Hematopoietic multipotent progenitor cell treated with erythropoietin and hydrocortisone succinate and interleukin-3 and kit ligand, for 6 days (in vitro differentiated cells): ENCODE measurements around the gene ZBTB45.

ENCODE experiments used
- DNase-seq: peaks from one replicate; pipeline ENCODE4 v3.0.0-alpha.2; 2015

ZBTB45 gene

GRCh38 chr19:58519355-58520256, at the start of gene ZBTB45:
Gene ZBTB45, minus strand, starts transcription at chr19:58519810. Its CDS starts 2,137 bp downstream, at chr19:58517673.
- DNase-seq = peak; percentile 97

GRCh38 chr19:58568453-58569130, 49.0 kb upstream of the ZBTB45 start:
- DNase-seq = peak; percentile 71

DNA sequence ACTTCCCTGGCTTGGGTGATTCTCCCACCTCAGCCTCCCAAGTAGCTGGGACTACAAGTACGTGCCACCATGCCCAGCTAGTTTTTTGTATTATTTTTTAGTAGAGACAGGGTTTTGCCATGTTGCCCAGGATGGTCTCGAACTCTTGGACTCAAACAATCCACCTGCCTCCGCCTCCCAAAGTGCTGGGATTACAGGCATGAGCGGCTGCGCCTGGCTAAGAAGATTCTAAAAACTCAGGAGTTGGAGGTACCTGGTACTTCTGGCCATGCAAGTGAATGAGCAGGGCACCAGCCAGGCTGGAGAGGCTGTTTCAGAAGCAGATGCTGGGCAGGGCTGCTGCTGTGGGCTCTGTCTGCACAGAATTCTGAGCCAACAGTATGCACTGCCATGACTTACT, 47.4 kb upstream of the ZBTB45 start:
- no peak for DNase-seq

DNA sequence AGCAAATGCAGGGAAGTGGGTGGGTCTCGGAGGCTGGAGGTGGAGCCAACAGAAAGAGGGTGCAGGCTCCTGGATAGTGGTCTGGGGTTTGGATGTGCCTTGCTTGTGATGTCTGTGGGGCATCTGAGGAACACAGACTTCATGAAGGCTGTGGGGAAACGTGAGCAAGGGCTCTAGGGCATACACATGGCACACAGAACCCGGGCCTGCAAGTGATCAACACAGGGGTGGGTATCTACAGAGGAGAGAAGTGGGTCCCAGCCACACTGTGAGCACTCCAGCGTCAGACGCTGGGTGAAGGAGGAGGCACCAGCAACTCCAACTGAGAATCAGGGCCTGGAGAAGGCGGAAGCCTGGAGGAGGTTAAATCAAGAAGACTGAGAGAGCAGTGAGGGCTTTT, 44.2 kb upstream of the ZBTB45 start:
- no peak for DNase-seq

GRCh38 chr19:58563034-58563573, 43.5 kb upstream of the ZBTB45 start:
- DNase-seq = peak; percentile 57

DNA sequence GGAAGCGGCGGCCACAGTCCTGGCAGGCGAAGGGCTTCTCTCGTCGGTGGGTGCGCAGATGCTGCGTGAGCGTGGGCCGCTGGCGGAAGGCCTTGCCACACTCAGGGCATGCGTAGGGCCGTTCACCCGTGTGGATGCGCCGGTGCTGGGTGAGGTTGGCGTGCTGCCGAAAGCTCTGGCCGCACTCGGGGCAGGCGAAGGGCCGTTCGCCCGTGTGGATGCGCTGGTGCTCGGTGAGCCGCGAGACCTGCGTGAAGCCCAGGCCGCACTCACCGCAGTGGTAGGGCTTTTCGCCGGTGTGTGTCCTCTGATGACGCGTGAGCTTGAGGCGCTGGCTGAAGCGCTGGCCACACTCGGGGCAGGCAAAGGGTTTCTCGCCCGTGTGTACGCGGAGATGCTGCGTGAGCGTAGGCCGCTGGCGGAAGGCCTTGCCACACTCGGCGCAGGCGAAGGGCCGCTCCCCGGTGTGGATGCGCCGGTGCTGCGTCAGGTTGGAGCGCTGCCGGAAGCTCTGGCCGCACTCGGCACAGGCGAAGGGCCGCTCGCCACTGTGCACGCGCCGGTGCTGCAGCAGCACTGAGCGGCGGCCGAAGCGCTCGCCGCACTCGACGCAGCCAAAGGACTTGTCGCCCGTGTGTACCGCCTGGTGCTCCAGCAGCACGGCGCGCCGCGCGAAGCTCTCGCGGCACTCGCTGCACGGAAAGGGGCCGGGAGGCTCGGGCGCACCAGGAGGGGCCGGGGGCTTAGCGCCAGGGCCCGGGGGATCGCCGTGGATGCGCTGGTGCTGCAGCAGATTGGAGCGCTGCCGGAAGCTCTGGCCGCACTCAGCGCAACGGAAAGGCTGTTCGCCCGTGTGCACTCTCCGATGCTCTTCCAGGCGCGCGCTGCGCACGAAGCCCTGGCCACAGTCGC, 42.8 kb upstream of the ZBTB45 start:
- DNase-seq = peak; percentile 64

DNA sequence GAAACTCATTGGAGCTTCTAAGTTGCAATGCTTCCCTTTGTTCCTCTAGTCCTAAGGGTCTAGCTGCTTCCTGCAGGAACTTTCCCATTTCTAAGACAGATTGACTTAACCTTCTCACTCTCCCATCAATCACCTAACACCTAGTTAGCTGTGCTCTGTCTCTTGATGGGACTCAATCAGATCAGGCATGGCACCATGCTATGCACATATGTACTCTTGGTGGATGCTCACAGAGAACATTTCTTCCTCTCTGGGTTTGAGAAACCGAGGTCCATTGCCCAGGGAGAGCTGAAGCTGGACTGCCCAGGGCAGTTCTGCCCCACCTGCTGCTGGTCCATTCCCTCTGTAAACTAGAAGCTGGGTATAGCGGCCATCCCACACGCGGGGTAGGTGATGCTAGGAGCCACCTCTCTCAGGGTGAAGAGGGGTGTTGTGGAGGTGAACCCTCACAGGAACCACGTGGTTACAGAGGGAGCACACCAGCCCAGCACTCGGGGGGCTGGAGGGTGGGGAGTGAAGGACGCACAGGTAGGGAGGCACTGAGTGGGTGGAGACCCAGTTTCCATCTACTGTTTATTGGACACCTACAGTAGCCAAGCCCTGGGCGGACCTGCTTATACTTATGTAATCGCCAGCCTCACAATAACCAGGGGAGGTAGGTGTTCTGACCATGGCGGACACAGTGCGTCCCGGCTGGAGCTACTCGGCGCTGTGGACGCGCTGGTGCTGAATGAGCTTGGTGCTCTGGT, 41.9 kb upstream of the ZBTB45 start:
- DNase-seq = no peak

GRCh38 chr19:58560921-58561320, 41.3 kb upstream of the ZBTB45 start:
- no peak for DNase-seq

- DNase-seq = no peak
Observed at GRCh38 chr19:58560007-58560887, 40.6 kb upstream of the ZBTB45 start.

DNA sequence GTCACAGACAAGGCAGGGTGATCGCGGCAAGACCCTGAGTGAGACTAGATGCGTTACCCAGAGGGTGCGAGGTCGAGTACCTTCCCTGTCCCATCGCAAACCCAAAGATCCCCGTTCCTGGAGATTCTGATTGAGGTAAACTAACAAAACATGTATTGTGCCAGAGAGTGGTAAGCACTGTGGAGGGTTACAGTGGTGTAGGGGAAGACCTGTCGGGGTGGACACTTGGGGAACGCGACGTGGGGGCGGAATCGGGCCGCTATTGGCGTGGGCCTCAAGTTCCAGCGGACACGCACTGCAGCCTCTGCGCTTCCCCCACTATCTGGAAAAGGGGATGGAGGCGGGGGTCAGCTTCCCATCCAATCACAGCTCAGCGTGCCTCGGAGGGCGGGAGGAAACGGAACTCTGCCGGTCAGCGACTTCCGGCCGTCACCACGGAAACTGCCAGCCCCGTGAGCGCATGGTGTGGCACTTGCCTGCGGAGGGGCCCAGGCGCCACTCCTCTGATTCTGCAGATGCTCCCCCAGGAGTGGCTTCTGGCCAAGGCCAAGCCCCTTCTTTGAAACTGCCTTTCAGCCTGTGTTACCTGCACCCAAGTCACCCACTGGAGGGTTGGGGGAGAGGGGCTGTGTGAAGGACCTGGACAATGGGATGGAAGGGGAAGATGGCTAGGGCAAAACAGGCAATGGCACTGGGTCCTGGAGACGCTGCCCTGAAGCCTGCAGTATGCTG, 39.8 kb upstream of the ZBTB45 start:
- peak; percentile 95 for DNase-seq

DNA sequence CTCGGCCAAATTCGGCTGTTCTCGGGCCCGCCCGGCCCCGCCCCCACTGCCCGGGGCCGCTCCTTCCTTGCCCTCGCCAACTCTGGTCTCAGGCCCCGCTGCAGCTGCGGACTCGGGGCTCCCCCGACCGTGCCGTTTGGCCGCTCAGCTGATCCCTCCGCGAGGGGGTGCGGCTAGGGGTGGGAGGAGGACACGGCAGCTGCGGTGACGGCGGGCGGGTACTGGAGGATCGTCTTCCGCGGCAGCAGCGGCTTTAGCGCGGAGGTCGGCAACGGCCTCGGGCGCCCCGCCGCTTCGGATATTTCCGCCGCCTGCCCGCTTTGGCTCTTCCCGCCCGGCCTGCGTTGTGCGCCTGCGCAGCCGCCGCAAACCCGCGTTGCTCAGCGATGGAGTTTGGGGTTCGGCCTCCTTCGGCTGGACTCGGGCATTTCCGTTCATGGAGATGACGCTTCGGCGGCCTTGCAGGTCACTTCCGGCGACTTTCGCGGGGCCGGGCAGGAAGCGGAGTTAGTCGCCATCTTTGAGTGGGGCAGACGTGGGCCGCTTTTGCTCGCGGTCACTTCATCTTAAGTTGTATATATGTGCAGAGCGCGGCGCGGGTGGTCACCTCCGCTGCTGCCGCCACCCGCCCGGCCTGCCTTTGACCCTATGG, 39.1 kb upstream of the ZBTB45 start:
- peak; percentile 99 for DNase-seq

- DNase-seq = peak; percentile 66
Observed at GRCh38 chr19:58558066-58558622, 38.5 kb upstream of the ZBTB45 start, which contains the start of gene UBE2M. Gene UBE2M, minus strand, starts transcription at chr19:58558611. Its CDS starts 230 bp downstream, at chr19:58558381.

- DNase-seq = no peak
Observed at GRCh38 chr19:58557221-58558065, 37.8 kb upstream of the ZBTB45 start.

DNA sequence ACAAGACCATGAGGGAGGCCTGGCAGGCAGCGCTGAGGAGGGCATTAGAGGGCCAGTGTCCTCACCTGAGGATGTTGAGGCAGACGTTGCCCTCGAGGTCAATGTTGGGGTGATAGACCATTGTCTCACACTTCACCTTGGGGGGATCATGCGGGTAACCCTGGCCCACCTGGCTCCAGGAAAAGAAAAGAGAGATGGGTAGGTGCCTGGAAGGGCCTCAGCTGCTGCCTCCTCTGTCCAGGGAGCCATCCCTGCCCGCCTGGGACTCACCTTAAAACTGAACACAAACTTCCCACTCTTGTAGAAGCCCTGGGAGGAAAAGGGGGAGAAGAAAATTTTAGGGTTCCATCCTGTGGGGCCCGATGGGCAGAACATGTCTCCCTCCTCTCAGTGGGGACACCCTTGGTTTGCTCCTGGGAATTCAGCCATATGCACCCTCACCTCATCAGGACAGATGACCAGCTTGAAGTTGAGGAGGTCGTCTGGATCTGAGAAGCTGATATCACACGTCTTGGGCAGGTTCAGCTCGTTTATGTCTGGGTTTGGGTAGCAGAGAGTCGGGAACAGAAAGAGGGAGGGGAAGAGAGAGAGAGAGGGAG, 37.1 kb upstream of the ZBTB45 start:
- DNase-seq = no peak

GRCh38 chr19:58555920-58556621, 36.5 kb upstream of the ZBTB45 start:
- no peak for DNase-seq

- DNase-seq = no peak
Observed at GRCh38 chr19:58555369-58555885, 35.8 kb upstream of the ZBTB45 start.
